Fibroblast of lung (primary cell): Measurements from ENCODE around the gene KCNIP3. TPM values are rescaled to one million over a fixed set of nuclear protein-coding genes. Genes with fewer than 3 reads are reported as not detected.

ENCODE experiments used
- DNase-seq, 2 donors: peaks; one replicate each; pipeline versions ENCODE4 v3.0.0 to v3.0.0-alpha.2; 2010; ENCODE audit warnings: low read depth in 2 of 2
- H2AFZ ChIP-seq: 2 replicates; pipeline ENCODE4 v1.5.1; 2012; ENCODE audit warnings: low read length, control low read depth, inconsistent platforms
- H3K27ac ChIP-seq: 2 replicates; pipeline ENCODE4 v1.5.1; 2011; ENCODE audit warnings: low read length, control low read depth; ENCODE audit not compliant: insufficient read depth
- H3K27me3 ChIP-seq: 2 replicates; pipeline ENCODE4 v1.5.1; 2011; ENCODE audit warnings: mild to moderate bottlenecking, low read length; ENCODE audit not compliant: control insufficient read depth, insufficient read depth
- H3K36me3 ChIP-seq: 2 replicates; pipeline ENCODE4 v1.5.1; 2011; ENCODE audit warnings: low read length; ENCODE audit not compliant: control insufficient read depth, insufficient read depth
- H3K4me1 ChIP-seq: 2 replicates; pipeline ENCODE4 v1.5.1; 2011; ENCODE audit warnings: low read length; ENCODE audit not compliant: control insufficient read depth, insufficient read depth; ENCODE audit errors: extremely low read depth
- H3K4me2 ChIP-seq: 2 replicates; pipeline ENCODE4 v1.5.1; 2011; ENCODE audit warnings: low read length, control low read depth; ENCODE audit not compliant: insufficient read depth; ENCODE audit errors: extremely low read depth
- H3K4me3 ChIP-seq, 4 experiments: fragments of 200-600 bp in 1 of 4; sonication (generic) in 1 of 4; replicated peaks in 1 of 4; 2 replicates each; pipeline ENCODE4 v1.5.1; 2011 to 2016; ENCODE audit warnings: low read length in 4 of 4, low read depth in 3 of 4, mild to moderate bottlenecking in 3 of 4, control low read depth in 2 of 4, inconsistent platforms in 1 of 4, mixed read lengths in 1 of 4; ENCODE audit not compliant: insufficient read depth in 1 of 4; ENCODE audit errors: control extremely low read depth in 1 of 4
- H3K79me2 ChIP-seq: 2 replicates; pipeline ENCODE4 v1.5.1; 2012; ENCODE audit warnings: mild to moderate bottlenecking, low read length, inconsistent platforms; ENCODE audit not compliant: control insufficient read depth, insufficient read depth
- H3K9ac ChIP-seq: 2 replicates; pipeline ENCODE4 v1.5.1; 2011; ENCODE audit warnings: mild to moderate bottlenecking, low read length, control low read depth; ENCODE audit not compliant: insufficient read depth
- H3K9me3 ChIP-seq: 2 replicates; pipeline ENCODE4 v1.5.1; 2012; ENCODE audit warnings: low read depth, low read length; ENCODE audit not compliant: control insufficient read depth, insufficient read depth
- H4K20me1 ChIP-seq: 2 replicates; pipeline ENCODE4 v1.5.1; 2011; ENCODE audit warnings: low read length; ENCODE audit not compliant: control insufficient read depth, insufficient read depth; ENCODE audit errors: extremely low read depth
- EZH2 ChIP-seq: IDR thresholded peaks from 2 replicates; pipeline ENCODE4 v1.5.1; 2012; ENCODE audit warnings: low read length, control low read depth, mild to moderate bottlenecking; ENCODE audit errors: missing control alignments
- polyA plus RNA-seq, 2 donors: library from polyadenylated mRNA; depleted of rRNA in 1 of 2; stranded (reverse) in 1 of 2; unstranded in 1 of 2; fragments of >200 nt; gene quantifications; 2 replicates each; pipeline ENCODE4 v1.2.1, GENCODE V29; 2011 to 2012; ENCODE audit warnings: missing spikeins in 1 of 2
- total RNA-seq: library from RNA; depleted of rRNA; stranded (reverse); fragments of >200 nt; gene quantifications from 2 replicates; pipeline ENCODE4 v1.2.1, GENCODE V29; 2014
- TF ChIP-seq, protein P1 (sequence below), 2 donors: IDR thresholded peaks in 1 of 2; conservative IDR thresholded peaks in 1 of 2; 1 replicate in 1 of 2; 2 replicates in 1 of 2; pipeline ENCODE4 v1.5.1; 2011 to 2012; ENCODE audit warnings: low read length in 2 of 2, control low read depth in 1 of 2, inconsistent platforms in 1 of 2, low read depth in 1 of 2, mild to moderate bottlenecking in 1 of 2

KCNIP3 gene
- total and polyA plus RNA-seq, 2 donors (not counting 1 experiment from before 2014, with no cell fraction given), result 0.32 to 1.7 TPM

DNA sequence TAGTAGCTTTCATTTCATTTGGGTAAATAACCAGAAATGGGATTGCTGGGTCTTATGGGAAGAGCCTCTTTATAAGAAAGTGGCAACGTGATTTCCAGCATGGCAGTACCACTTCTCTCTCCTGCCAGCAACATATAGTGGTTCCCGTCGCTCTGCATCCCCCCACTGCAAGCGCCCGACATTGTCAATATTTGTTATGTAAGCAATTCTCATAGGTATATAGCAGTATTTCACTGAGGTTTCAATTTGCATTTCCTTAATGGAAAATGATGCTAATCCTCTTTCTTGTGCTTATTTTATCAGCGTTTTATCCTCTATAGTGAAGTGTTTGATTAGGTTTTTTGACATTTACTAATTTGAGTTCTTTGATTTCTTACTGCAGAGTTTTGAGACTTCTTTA, 69.4 kb downstream of the KCNIP3 start:
- Histone ChIP-seq H2AFZ (no peak overlapping the region), H3K9me3 (no peaks in the 10 kb centered on the region), H3K4me1 (no peaks in the 10 kb centered on the region), H3K79me2 (no peaks in the 10 kb centered on the region), H3K9ac (no peak overlapping the region), H4K20me1 (no peaks in the 10 kb centered on the region), H3K4me3 (no peak overlapping the region), H3K27me3 (no peaks in the 10 kb centered on the region), H3K4me2 (no peak overlapping the region), H3K36me3 (no peaks in the 10 kb centered on the region), H3K27ac (no peak overlapping the region)
- TF ChIP-seq, protein P1, sequence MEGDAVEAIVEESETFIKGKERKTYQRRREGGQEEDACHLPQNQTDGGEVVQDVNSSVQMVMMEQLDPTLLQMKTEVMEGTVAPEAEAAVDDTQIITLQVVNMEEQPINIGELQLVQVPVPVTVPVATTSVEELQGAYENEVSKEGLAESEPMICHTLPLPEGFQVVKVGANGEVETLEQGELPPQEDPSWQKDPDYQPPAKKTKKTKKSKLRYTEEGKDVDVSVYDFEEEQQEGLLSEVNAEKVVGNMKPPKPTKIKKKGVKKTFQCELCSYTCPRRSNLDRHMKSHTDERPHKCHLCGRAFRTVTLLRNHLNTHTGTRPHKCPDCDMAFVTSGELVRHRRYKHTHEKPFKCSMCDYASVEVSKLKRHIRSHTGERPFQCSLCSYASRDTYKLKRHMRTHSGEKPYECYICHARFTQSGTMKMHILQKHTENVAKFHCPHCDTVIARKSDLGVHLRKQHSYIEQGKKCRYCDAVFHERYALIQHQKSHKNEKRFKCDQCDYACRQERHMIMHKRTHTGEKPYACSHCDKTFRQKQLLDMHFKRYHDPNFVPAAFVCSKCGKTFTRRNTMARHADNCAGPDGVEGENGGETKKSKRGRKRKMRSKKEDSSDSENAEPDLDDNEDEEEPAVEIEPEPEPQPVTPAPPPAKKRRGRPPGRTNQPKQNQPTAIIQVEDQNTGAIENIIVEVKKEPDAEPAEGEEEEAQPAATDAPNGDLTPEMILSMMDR (conservative IDR thresholded peaks at IDR 0.05 in 1 of 2, IDR thresholded peaks at IDR 0.05 in 1 of 2; ENCODE audit: low read depth in 1 of 2, low read length in 2 of 2), result no peak
- TF ChIP-seq EZH2, result no peak
- DNase-seq, result no peak

DNA sequence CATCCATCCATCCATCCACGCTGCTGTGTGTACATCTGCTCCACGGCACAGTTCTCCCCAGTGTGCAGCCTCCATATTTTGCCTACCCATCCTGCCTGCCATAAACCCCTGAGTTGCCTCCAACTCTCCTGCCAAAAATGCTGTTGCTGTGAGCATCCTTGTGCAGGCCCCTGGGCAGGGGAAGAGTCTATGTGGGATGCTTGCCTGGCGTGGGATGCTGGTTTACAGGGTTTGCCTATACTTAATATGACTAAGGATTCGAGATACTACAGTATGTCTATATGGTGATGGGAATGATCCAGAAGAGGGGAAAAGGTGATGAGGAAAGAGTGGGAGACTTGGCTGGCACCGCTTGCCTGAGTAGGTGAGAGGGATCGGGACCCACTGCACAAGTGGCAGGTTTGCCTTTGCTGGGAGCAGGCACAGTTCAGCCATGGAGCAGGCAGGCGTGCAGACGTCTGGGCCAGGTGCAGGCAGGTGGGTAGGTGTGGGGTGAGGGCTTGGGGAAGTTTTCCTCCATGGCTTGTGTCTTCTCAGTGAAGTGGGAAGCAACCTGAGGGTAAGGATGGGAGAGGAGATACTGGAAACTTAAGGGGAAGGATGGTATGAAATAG, 75.2 kb downstream of the KCNIP3 start:
- H3K4me2 ChIP-seq, result no peak overlapping the region
- no peaks in the 10 kb centered on the region for H3K36me3 ChIP-seq
- H3K9me3 ChIP-seq, result no peaks in the 10 kb centered on the region
- no peak overlapping the region for H3K9ac ChIP-seq
- H3K27me3 ChIP-seq, result no peaks in the 10 kb centered on the region
- no peak for DNase-seq
- H3K4me1 ChIP-seq, result no peaks in the 10 kb centered on the region
- H4K20me1 ChIP-seq, result no peaks in the 10 kb centered on the region
- TF ChIP-seq, protein P1 (conservative IDR thresholded peaks at IDR 0.05 in 1 of 2, IDR thresholded peaks at IDR 0.05 in 1 of 2; ENCODE audit: low read depth in 1 of 2, low read length in 2 of 2), result no peak
- no peak for TF ChIP-seq EZH2
- no peak overlapping the region for H2AFZ ChIP-seq
- no peak overlapping the region for H3K4me3 ChIP-seq
- H3K79me2 ChIP-seq, result no peaks in the 10 kb centered on the region
- no peak overlapping the region for H3K27ac ChIP-seq

DNA sequence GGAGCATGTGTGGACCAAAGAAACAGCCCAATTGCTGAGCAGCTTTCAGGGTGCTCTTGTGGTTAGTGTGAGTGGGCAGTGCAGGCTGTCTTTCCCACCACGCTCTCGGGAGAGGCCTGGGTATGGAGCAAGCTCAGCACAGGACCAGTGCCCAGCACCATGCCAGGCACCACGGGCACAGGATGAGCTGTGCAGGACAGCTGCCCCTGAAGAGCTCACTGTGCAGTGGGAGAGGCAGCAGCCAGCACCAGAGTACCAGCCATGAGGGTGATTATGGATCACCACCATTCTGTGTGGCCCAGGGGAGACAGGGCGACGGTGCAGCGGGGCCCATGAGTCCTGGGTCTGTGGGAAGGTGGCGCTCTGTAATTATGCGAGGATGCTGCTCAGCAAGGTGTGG, 75.7 kb downstream of the KCNIP3 start:
- Histone ChIP-seq H3K27me3 (no peaks in the 10 kb centered on the region), H2AFZ (no peak overlapping the region), H3K4me2 (no peak overlapping the region), H4K20me1 (no peaks in the 10 kb centered on the region), H3K9me3 (no peaks in the 10 kb centered on the region), H3K79me2 (no peaks in the 10 kb centered on the region), H3K4me1 (no peaks in the 10 kb centered on the region), H3K9ac (no peak overlapping the region), H3K36me3 (no peaks in the 10 kb centered on the region), H3K27ac (no peak overlapping the region), H3K4me3 (no peak overlapping the region)
- DNase-seq, result no peak
- TF ChIP-seq, protein P1 (conservative IDR thresholded peaks at IDR 0.05 in 1 of 2, IDR thresholded peaks at IDR 0.05 in 1 of 2; ENCODE audit: low read depth in 1 of 2, low read length in 2 of 2), result no peak
- TF ChIP-seq EZH2, result no peak
